Kidney (tissue), 14 donors: ENCODE measurements around the gene DHRS11. TPM values are rescaled to one million over a fixed set of nuclear protein-coding genes. Genes with fewer than 3 reads are reported as not detected.

Experiments
- DNase-seq, 5 donors: peaks; one replicate each; pipeline ENCODE4 v3.0.0-alpha.2; 2013 to 2020
- FAIRE-seq: peaks from 2 replicates; lab custom pipeline; 2012; peaks lifted over from hg19 to GRCh38; lab: Jason Lieb, UNC
- H3K27ac ChIP-seq, 2 donors: one replicate each; pipeline ENCODE4 v1.7.0; 2013; ENCODE audit warnings: low read depth in 2 of 2, low read length in 2 of 2, inconsistent platforms in 1 of 2
- H3K27me3 ChIP-seq: one replicate; pipeline ENCODE4 v1.7.1; 2013; ENCODE audit warnings: low read length, inconsistent platforms; ENCODE audit not compliant: control insufficient read depth, insufficient read depth
- H3K36me3 ChIP-seq, 3 donors: one replicate each; pipeline versions ENCODE4 v1.7.0 to v1.7.1; 2013; ENCODE audit warnings: low read length in 3 of 3, control low read depth in 1 of 3, inconsistent platforms in 1 of 3; ENCODE audit not compliant: insufficient read depth in 3 of 3, control insufficient read depth in 2 of 3
- H3K4me1 ChIP-seq, 3 donors: one replicate each; pipeline versions ENCODE4 v1.7.0 to v1.7.1; 2013; ENCODE audit warnings: low read length in 3 of 3, inconsistent platforms in 1 of 3, low read depth in 1 of 3; ENCODE audit not compliant: control insufficient read depth in 2 of 3, insufficient read depth in 2 of 3
- H3K4me3 ChIP-seq, 3 donors: one replicate each; pipeline versions ENCODE4 v1.7.0 to v1.8.1; 2013; ENCODE audit warnings: low read length in 3 of 3, control low read depth in 1 of 3, inconsistent platforms in 1 of 3
- H3K9ac ChIP-seq, 3 donors: one replicate each; pipeline versions ENCODE4 v1.7.0 to v1.7.1; 2013; ENCODE audit warnings: low read length in 3 of 3, control low read depth in 1 of 3, inconsistent platforms in 1 of 3
- H3K9me3 ChIP-seq, 3 donors: one replicate each; pipeline versions ENCODE4 v1.7.0 to v1.7.1; 2013; ENCODE audit warnings: low read length in 3 of 3, control low read depth in 1 of 3, inconsistent platforms in 1 of 3; ENCODE audit not compliant: control insufficient read depth in 2 of 3, insufficient read depth in 1 of 3
- intact Hi-C: fragments of 100-400 bp; cut with DNase I; formaldehyde crosslinking; loops from one replicate; pipeline ENCODE4 v1.11.1; 2022
- polyA plus RNA-seq: library from polyadenylated mRNA; stranded (reverse); fragments of 350-450 nt; fragmentation: Illumina TruSeq; extraction: RNeasy Lipid Tissue Mini Kit (QIAGEN cat#74804); gene quantifications from one replicate; pipeline ENCODE4 v1.2.3, GENCODE V29; 2014; ENCODE audit warnings: low read depth, low replicate concordance; ENCODE audit not compliant: insufficient read depth
- total RNA-seq: library from RNA; stranded (reverse); fragmentation: NEBNext Ultra II Directional; extraction: Animal tissue kit (Norgen Biotek cat#: 25700); gene quantifications from one replicate; pipeline ENCODE4 v1.2.1, GENCODE V29; 2021
- TF ChIP-seq, protein P1 (sequence below): IDR thresholded peaks from 3 replicates; pipeline ENCODE4 v1.5.1; 2012; ENCODE audit warnings: mild to moderate bottlenecking, moderate library complexity, borderline replicate concordance; ENCODE audit not compliant: insufficient read depth; ENCODE audit errors: extremely low read depth
- donor health status: control.
- donor health status: control.
- donor health status: control.
- donor health status: control.
- donor health status: control.
- donor health status: DM: yes; HTN: yes; CAD: no.
- donor health status: Normal renal cell carcinoma (clear cell type).

DHRS11 gene
- total and polyA plus RNA-seq, 2 donors from 2014 or later: 11.8 to 40.7 TPM

GRCh38 chr17:36600936-36601302 is 9.2 kb downstream of the DHRS11 start:
- Histone ChIP-seq H3K4me1 (peaks cover 0 to 16% (median 14%) of the 10 kb centered on the region in 3 donors), H3K9me3 (no peaks in the 10 kb centered on the region), H3K36me3 (no peaks in the 10 kb centered on the region), H3K27ac (peak overlapping the region; percentile 26 to 45), H3K4me3 (peak overlapping the region; percentile 77 to 96 (median 78)), H3K9ac (peak overlapping the region; percentile 26 to 86 (median 50)), H3K27me3 (no peaks in the 10 kb centered on the region)
- no peak for DNase-seq
- TF ChIP-seq, protein P1, sequence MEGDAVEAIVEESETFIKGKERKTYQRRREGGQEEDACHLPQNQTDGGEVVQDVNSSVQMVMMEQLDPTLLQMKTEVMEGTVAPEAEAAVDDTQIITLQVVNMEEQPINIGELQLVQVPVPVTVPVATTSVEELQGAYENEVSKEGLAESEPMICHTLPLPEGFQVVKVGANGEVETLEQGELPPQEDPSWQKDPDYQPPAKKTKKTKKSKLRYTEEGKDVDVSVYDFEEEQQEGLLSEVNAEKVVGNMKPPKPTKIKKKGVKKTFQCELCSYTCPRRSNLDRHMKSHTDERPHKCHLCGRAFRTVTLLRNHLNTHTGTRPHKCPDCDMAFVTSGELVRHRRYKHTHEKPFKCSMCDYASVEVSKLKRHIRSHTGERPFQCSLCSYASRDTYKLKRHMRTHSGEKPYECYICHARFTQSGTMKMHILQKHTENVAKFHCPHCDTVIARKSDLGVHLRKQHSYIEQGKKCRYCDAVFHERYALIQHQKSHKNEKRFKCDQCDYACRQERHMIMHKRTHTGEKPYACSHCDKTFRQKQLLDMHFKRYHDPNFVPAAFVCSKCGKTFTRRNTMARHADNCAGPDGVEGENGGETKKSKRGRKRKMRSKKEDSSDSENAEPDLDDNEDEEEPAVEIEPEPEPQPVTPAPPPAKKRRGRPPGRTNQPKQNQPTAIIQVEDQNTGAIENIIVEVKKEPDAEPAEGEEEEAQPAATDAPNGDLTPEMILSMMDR: no peak
- intact Hi-C loops: no loop called here
- no peak for FAIRE-seq

DNA sequence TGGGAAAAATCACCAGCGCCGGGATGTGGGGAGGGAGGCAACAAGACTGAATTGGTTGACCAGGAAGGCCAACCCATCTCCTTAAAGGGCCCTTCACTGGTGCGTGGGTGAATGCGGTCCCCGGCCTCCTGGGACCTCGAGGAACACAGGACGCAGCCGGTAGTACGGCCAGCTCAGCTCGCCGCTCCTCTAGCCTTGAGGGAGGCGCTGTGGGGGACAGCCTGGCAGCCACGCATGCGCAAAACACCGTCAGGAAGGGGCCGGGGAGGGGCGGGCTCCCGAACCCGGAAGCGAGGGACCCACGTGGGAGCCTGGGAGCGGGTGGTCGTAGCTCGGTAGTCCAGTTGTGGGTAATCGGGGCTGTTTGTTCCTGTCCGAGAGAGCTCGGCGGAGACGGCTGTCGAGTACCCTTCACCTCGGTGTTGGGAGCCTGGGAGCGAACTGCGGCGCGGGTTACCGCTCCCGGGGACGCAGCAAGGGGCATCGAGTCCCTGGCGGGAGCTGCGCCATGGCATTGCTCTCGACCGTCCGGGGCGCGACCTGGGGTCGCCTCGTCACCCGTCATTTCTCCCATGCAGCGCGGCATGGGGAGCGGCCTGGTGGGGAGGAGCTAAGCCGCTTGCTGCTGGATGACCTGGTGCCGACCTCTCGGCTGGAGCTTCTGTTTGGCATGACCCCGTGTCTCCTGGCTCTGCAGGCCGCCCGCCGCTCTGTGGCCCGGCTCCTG is 9.8 kb downstream of the DHRS11 start, which contains the start of gene MRM1:
Gene MRM1 (plus strand): TSS at position 281 of the 727 bp plus-strand sequence. CDS start 228 bp downstream, at position 509.
- Histone ChIP-seq H3K4me3 (peak within 1 kb of the TSS; percentile 77 to 96 (median 78)), H3K27ac (peak within 1 kb of the TSS; percentile 56 to 88), H3K9me3 (no peaks in the 10 kb centered on the region), H3K4me1 (peaks cover 0 to 16% (median 14%) of the 10 kb centered on the region in 3 donors), H3K36me3 (no peaks in the 10 kb centered on the region), H3K9ac (peak within 1 kb of the TSS; percentile 26 to 86 (median 83)), H3K27me3 (no peaks in the 10 kb centered on the region)
- TF ChIP-seq, protein P1: no peak
- intact Hi-C loops: no loop called here
- FAIRE-seq (no peak), DNase-seq (peak; percentile 95 to 99 (median 96))

GRCh38 chr17:36602030-36602748 is 10.5 kb downstream of the DHRS11 start:
- Histone ChIP-seq H3K9ac (peak overlapping the region in 2 of 3 donors; percentile 83 to 86), H3K4me1 (peaks cover 0 to 16% (median 14%) of the 10 kb centered on the region in 3 donors), H3K9me3 (no peaks in the 10 kb centered on the region), H3K27ac (peak overlapping the region in 1 of 2 donors; percentile 88), H3K36me3 (no peaks in the 10 kb centered on the region), H3K27me3 (no peaks in the 10 kb centered on the region), H3K4me3 (peak overlapping the region; percentile 77 to 96 (median 78))
- TF ChIP-seq, protein P1: no peak
- FAIRE-seq (no peak), DNase-seq (peak in 3 of 5 donors; percentile 9 to 78 (median 31))
- intact Hi-C loops: no loop called here
